GM21737 (cell line): ENCODE measurements around the gene PAN3.
"Not testable (repeated sequence)": the region's sequence is repeated elsewhere in the genome, so short reads cannot be mapped to it uniquely, and the experiment has no call there.

Source experiments
- ATAC-seq: cut with Tn5 transposase; IDR thresholded peaks from one replicate; pipeline ENCODE4 v1.9.1; 2021; ENCODE audit warnings: mild to moderate bottlenecking, moderate library complexity; ENCODE audit not compliant: unreplicated experiment

The PAN3 gene

GRCh38 chr13:28131646-28132045, 6.7 kb upstream of the PAN3 start:
- ATAC-seq, result no peak

- ATAC-seq, result no peak
These were observed 1.4 kb upstream of the PAN3 start for GRCh38 chr13:28136916-28137315.

GRCh38 chr13:28137596-28137995, 749 bp upstream of the PAN3 start:
- ATAC-seq, result peak; percentile 3

DNA sequence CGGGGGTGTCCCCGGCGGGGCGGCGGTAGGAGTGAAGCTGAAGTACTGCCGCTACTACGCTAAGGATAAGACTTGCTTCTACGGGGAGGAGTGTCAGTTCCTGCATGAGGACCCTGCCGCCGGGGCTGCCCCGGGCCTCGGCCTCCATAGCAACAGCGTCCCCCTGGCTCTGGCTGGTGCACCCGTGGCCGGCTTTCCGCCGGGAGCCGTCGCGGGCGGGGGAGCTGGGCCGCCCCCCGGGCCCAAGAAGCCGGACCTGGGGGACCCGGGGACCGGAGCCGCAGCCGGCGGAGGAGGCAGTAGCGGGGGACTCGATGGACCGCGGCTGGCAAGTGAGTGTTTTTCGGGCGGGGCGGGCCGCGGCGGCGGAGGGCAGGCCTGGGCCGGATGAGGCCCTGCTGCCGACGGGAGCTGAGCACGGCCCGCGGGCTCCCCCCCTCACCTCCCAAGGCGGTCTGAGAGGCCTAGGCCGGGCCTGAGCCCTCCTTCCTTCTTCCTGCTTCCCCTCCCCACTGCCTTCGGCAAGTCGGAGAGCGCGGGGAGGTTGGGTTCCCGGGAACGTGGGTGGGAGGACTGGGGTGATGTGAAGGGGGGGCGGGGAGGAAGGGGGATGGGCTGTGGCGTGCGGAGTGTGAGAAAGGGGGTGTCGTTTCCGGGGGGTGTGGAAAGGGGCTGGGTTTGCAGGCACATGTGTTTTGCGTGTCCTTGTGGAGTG, 568 bp downstream of the PAN3 start:
- peak; percentile 50 for ATAC-seq

DNA sequence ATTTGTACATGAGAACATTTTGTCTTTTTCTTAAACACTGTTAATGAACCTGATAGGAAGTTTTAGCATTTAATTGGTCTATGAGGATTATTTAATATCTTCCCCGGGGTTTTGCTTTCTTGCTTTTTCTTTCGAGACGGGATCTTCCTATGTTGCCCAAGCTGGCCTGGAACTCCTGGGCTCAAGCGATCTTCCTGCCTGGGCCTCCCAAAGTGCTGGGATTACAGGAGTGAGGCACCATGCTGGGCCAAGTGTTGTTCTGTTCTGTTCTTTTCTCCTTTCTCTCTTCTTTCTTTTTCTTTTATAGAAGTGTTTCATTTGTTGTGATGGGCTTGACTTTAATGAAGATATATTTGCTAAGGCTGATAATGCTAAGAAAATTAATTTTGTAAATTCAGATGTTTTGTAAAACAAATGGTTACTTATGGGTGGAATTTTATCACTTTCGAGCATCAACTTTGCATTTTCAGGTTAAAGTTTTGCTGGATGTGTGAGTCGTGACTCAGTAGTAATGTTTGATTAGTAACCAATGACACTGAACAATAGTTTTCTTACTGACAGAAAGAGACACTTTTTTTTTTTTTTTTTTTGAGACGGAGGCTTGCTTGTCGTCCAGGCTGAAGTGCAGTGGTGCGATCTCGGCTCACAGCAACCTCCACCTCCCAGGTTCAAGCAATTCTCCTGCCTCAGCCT, 2.2 kb downstream of the PAN3 start:
- ATAC-seq, result no peak

DNA sequence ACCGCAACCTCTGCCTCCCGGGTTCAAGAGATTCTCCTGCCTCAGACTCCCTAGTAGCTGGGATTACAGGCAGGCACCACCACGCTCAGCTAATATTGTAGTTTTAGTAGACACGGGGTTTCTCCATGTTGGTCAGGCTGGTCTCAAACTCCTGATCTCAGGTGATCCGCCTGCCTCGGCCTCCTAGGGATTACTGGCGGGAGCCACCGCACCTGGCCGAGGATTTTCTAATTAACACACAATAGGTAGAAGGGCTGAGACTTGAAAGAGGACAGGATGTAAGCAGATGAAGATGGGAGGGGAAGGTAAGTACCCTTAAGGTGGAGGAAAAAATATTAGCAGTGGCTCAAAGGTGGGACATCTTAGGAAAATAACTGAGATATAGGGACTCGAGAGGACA, 3.2 kb downstream of the PAN3 start:
- ATAC-seq, result not testable (repeated sequence)

GRCh38 chr13:28145049-28145448, 6.7 kb downstream of the PAN3 start:
- no peak for ATAC-seq

DNA sequence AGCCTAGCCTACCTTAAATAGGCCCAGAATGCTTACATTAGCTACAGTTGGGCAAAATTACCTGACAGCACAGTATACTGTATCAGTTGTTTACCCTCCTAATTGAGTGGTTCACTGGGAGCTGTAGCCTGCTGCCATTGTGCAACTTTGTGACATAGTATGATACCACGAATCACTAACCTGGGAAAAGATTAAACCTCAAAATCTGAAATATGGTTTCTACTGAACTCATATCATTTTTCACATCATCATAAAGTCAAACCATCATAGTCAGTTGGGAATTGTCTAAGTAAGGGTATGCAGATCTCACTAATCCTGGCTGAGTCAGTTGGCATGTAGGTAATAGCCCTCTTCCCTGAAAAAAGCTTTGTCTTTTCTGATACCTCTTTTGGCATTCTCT, 9.2 kb downstream of the PAN3 start:
- no peak for ATAC-seq

GRCh38 chr13:28159057-28159456, 20.7 kb downstream of the PAN3 start:
- no peak for ATAC-seq

DNA sequence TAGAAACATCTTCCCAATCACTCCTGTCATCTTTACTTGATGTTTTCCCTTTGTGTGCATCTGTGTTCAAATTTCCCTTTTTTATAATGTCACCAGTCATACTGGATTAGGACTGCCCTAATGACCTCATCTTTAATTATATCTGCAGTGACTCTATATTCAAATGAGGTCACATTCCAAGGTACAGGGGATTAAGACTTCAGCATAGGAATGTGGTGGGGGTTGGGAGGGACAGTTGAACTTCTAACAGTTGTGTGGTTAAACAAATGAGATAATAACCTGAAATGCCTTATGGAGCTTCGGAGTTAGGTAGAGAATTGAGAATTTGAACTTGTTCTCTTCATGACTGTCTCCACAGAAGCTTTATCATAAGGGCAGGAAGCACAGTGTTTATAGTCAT, 23.0 kb downstream of the PAN3 start:
- no peak for ATAC-seq

DNA sequence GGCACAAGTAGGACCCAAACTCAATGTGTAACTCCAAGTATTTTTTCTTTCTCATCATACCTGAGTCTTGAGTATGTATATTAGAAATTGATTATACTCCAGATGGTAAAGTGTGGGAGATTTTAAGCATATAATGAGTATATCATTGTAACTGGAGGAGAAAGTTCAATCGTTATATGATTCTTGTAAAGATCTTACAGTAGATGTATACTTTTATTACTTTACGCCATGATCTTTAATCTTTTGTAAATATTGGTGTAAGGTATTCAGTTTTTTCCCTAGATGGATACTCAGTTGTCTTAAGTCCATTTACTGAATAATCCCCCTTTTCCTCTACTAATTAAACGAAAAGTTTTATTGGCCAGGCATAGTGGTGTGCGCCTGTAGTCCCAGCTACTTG, 25.2 kb downstream of the PAN3 start:
- ATAC-seq, result no peak

- no peak for ATAC-seq
These were observed 27.9 kb downstream of the PAN3 start for GRCh38 chr13:28166257-28166656.

GRCh38 chr13:28171266-28171665, 32.9 kb downstream of the PAN3 start:
- no peak for ATAC-seq

DNA sequence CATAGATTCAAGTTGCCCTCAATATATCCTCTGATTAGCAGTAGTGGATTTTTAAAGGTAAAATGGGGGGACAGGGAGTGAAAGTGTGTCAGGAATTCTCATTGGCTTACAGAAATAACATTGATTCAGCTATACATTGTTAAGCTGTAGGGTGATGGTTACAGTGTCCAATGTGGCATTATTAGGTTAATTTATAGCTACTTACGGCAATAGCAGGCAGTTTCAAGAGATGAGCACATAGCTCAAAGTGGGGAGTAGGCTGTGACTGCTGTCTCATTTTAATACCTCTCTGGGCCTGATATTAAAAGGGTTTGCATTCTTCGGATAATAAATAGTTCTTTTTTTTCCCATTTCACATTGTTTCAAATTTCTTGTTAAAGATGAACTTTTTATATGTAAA, 34.6 kb downstream of the PAN3 start:
- ATAC-seq, result no peak

GRCh38 chr13:28173793-28174192, 35.4 kb downstream of the PAN3 start:
- no peak for ATAC-seq

DNA sequence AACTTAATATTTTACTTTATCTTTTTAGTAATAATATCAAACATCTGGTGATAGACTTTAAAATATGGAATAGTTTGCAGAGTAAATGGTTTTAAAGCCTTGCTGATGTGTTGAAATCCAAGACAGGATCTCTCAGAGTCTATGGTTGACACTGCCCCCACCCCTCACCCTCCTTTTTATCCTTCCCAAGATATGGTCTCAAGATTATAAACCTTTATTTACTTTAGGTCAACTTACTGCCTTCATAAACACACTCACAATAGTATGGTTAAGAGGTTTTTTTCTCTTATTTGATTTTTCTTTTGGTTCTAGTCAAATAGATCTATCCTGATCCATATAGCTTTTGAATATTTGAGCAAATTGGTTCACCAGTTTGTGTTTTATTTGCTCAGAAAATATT, 39.0 kb downstream of the PAN3 start:
- ATAC-seq, result no peak

DNA sequence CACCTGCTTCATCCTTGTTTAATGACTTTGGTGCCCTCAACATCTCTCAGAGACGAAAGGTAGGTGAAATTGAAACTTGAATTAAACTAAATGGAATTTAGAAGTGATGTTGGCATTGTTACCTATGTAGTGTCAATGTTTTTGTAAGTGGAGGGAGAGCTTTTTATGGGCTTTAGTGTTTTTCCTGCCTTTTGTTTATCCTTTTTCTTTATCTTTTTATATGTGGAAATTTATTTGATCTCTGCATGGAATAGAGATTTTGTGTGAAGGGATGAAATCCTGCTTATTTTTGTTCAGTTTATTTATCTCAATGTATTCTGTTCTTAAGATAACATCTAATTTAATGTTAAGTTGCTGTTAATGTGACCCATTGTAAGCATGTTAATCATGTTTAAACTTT, 39.5 kb downstream of the PAN3 start:
- no peak for ATAC-seq

DNA sequence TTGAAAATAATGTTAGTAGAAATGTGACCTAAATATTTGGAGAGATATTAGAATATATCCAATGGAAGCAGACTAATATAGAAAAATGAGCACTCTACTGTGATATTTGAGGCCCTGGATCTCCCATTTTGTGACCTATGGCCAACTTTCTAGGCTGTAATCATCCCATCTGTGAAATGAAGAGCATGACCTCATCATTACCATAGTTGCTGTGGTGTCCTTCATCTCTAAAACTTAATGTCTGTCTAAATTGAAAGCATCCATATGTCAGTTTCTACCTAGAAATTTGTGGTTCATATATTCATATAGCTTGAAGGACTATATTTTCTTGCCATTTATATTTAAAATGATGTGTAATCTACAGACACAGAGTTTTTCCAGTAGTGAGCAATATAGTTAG, 41.6 kb downstream of the PAN3 start:
- no peak for ATAC-seq

DNA sequence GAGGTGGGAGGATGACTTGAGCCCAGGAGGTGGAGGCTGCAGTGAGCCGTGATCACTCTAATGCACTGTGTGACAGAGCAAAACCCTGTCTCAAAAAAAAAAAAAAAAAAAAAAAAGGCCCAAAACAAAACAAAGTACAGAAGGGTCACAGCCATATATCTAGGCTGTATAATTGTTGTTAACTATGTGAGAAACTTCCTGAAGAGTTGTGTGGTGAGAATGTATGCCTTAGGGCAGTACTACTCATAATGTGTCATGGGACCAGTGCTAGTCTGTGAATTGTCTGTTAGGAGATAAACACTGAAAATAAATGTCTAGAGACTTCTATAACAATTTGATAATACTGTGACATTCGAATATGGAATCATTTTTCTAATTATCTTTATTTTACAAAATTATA, 43.1 kb downstream of the PAN3 start:
- ATAC-seq, result no peak

DNA sequence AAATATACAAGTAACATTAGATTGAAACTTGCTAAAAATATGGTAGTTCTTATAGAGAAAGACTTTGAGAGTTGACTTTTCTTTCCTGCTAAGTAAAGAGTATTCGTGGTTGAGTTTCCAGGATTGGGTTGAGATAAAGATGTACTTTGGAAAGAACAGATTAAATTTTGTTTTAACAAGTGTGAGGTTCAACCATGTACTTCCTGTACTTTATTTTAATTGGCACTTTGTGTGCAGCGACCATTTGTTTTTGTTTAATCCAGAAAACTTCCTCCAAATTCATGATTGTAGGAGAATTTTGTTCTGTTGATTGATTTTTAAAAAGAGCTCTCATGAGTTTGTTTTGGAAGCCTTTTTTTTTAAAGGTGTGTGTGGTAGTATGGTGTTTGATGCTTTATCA, 46.9 kb downstream of the PAN3 start:
- ATAC-seq, result no peak

- no peak for ATAC-seq
These were observed 60.7 kb downstream of the PAN3 start for GRCh38 chr13:28199089-28199488.

- ATAC-seq, result no peak
These were observed 65.7 kb downstream of the PAN3 start for GRCh38 chr13:28204043-28204442.
